Measurements from ENCODE around the gene ST6GAL1.

ST6GAL1 gene

GRCh38 chr3:187076297-187076696 lies 146.0 kb downstream of the ST6GAL1 start:
- DNase-seq (ENCODE audit: low spot score) = no peak
- ChIA-PET POLR2A (ENCODE audit: low non-redundant PET) (no interaction called here), CTCF (no interaction called here)
- no peak overlapping the region for H3K27ac ChIP-seq
- TF ChIP-seq, protein P1, sequence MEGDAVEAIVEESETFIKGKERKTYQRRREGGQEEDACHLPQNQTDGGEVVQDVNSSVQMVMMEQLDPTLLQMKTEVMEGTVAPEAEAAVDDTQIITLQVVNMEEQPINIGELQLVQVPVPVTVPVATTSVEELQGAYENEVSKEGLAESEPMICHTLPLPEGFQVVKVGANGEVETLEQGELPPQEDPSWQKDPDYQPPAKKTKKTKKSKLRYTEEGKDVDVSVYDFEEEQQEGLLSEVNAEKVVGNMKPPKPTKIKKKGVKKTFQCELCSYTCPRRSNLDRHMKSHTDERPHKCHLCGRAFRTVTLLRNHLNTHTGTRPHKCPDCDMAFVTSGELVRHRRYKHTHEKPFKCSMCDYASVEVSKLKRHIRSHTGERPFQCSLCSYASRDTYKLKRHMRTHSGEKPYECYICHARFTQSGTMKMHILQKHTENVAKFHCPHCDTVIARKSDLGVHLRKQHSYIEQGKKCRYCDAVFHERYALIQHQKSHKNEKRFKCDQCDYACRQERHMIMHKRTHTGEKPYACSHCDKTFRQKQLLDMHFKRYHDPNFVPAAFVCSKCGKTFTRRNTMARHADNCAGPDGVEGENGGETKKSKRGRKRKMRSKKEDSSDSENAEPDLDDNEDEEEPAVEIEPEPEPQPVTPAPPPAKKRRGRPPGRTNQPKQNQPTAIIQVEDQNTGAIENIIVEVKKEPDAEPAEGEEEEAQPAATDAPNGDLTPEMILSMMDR (conservative IDR thresholded peaks at IDR 0.05; ENCODE audit: low read depth) = no peak

- TF ChIP-seq, protein P1 (conservative IDR thresholded peaks at IDR 0.05; ENCODE audit: low read depth) = no peak
- DNase-seq (ENCODE audit: low spot score) = no peak
- POLR2A ChIA-PET (ENCODE audit: low non-redundant PET) = no interaction called here
- CTCF ChIA-PET = no interaction called here
- no peak overlapping the region for H3K27ac ChIP-seq
Observed at GRCh38 chr3:187077085-187077484, 146.8 kb downstream of the ST6GAL1 start.

DNA sequence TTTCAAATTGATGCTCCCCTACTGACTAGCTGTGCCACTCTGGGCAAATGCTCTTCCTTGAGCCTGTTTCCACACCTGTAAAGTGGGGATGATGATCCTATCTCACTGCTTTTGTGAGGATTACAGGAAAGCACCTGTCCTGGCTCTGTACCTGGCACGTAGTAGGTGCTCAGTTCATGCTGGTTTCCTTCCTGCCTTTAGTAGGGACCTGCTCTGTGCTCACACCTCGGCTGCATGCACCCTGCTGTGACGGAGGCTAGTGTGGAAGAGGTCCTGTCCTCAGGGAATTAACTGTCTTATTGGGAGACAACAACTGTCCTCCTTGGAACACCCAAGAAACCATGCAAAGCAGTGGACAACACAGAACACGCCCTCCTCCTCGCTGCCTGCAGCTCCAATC lies 147.2 kb downstream of the ST6GAL1 start:
- POLR2A ChIA-PET (ENCODE audit: low non-redundant PET) = no interaction called here
- H3K27ac ChIP-seq = no peak overlapping the region
- TF ChIP-seq, protein P1 (conservative IDR thresholded peaks at IDR 0.05; ENCODE audit: low read depth) = no peak
- DNase-seq (ENCODE audit: low spot score) = no peak
- CTCF ChIA-PET = no interaction called here

DNA sequence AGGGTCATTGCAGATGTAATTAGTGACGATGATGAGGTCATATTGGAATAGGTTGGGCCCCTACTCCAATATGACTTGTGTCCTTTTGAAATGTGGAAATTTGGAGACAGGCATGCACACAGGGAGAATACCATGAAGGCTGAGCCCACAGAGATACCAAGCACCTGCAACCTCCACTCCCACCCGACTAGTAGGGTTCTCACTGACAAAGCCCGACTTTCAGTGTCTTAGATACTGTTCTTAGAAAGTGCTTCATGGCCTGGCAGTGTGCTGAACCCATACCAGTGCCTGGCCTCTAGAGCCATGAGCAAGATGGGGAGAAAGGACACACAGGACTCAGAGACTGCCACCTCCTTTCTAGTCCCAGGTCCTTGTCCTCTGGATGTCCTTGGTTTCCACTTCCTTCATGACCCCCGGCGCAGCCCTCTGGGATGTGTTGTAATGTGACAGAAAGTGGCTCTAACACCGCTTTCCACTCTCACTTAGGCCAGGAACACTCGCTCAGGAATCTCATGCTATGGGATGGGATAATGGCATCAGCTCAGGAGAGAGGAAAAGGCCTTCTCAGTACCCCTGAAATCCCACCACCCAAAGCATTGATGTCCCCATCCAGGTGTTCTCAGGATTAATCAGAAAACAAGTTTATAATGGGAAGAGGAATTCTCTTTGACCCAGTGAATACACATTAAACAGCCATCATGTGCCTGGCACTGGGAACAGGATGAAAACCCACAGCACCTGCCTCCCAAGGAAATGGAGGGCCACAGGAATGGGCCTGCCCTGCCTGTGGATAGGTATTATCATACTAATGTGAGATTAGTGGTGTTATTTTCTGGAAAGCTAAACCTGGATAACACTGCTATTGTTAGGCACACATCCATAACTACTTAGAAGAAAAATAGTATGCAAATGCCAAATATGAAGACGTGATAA lies 149.0 kb downstream of the ST6GAL1 start:
- POLR2A ChIA-PET (ENCODE audit: low non-redundant PET) = no interaction called here
- DNase-seq (ENCODE audit: low spot score) = no peak
- CTCF ChIA-PET = no interaction called here
- H3K27ac ChIP-seq = no peak overlapping the region
- TF ChIP-seq, protein P1 (conservative IDR thresholded peaks at IDR 0.05; ENCODE audit: low read depth) = no peak

DNA sequence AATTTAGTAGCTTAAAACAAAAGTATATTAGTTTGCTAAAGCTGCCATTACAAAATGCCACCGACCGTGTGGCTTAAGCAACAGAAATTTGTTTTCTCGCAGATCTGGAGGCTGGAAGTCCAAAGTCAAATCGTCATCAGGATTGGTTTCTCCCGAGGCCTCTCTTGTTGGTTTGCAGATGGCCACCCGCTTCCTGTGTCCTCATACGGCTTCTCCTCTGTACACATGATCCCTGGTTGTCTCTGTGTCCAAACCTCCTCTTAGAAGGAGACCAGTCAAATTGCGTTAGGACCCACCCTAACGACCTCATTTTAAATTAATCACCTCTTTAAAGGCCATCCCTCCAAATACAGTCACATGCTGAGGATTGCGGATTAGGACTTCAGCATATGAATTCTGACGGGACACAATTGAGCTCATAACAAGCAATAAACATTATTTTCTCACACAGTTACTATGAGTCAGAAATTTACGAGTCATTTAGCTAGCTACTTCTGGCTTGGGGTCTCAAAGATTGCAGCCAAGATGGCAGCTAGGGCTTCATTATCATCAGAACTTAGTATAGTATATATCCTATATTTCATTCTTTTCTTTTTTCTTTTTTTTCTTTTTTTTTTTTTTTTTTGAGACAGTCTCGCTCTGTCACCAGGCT lies 150.6 kb downstream of the ST6GAL1 start:
- no peak overlapping the region for H3K27ac ChIP-seq
- DNase-seq (ENCODE audit: low spot score) = no peak
- TF ChIP-seq, protein P1 (conservative IDR thresholded peaks at IDR 0.05; ENCODE audit: low read depth) = no peak
- ChIA-PET CTCF (no interaction called here), POLR2A (ENCODE audit: low non-redundant PET) (no interaction called here)

DNA sequence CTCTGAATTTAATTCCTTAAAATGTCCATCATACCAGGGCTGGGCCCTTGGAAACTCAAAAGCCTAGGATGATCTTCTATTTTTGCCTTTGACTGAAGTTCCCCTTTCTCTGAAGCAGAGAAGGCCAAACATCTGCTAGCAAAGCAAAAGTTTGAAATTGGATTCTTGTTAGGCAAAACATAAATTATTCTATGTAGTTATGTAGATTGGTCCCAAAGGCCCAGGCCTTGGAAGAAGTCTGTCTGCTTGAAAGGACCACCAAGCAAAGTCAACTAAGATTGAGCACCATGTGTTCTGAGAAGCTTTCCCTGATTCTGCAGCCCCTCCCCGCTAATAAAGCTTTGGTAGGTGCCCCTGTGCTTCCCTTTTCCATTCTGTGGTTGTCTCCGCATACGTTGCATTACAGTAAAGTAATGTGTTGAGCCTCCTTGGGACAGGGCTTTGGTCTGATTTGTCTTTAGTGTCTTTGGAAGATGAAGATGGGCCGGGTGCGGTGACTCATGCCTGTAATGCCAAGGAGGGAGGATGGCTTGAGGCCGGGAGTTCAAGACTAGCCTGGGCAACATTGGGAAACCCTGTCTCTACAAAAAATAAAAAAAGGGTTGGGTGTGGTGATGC lies 152.5 kb downstream of the ST6GAL1 start:
- POLR2A ChIA-PET (ENCODE audit: low non-redundant PET) = no interaction called here
- CTCF ChIA-PET = no interaction called here
- no peak overlapping the region for H3K27ac ChIP-seq
- TF ChIP-seq, protein P1 (conservative IDR thresholded peaks at IDR 0.05; ENCODE audit: low read depth) = no peak
- no peak for DNase-seq (ENCODE audit: low spot score)

Data from RWPE1 (cell line).